ENCODE measurements around the gene TMEM178B. TPM values are rescaled to one million over a fixed set of nuclear protein-coding genes. Genes with fewer than 3 reads are reported as not detected.

Gene TMEM178B
- total and polyA plus RNA-seq, 2 of the 13 experiments (the other 11 are each of a cell fraction or from before 2014, with no cell fraction given) = 0.01 to 0.02 TPM

GRCh38 chr7:141359740-141360415 lies 286.0 kb downstream of the TMEM178B start:
- in situ Hi-C loops (cut with HindIII; ENCODE audit: extremely low pct_ligation_motif_present, low pct_unique_long_range_greater_than_20kb) (no loop called here), intact Hi-C loops (cut with micrococcal nuclease; ENCODE audit: unreplicated experiment) (no loop called here)
- no TSS peak for BruUV-seq (replicated peaks)
- WGBS (ENCODE audit: low lambda C conversion rate) = 23% methylated on average over 5 of the region's 5 CpGs
- H3K79me2 ChIP-seq (ENCODE audit: insufficient read depth, low read length) = no peaks in the 10 kb centered on the region
- no peak for FAIRE-seq
- H3K4me1 ChIP-seq (ENCODE audit: insufficient read depth, low read length) = no peaks in the 10 kb centered on the region
- H3K27ac ChIP-seq (ENCODE audit: extremely low read length, insufficient read depth, low read length) = no peak overlapping the region
- no peak for DNase-seq (ENCODE audit: low spot score)
- no peak overlapping the region for H3K4me3 ChIP-seq (replicated peaks in 1 of 3; ENCODE audit: insufficient read depth in 1 of 3, low read depth in 2 of 3, low read length in 3 of 3)
- H3K9me3 ChIP-seq (ENCODE audit: low read length) = no peaks in the 10 kb centered on the region
- no peak overlapping the region for H3K9ac ChIP-seq (ENCODE audit: insufficient read depth, low read depth, low read length)
- no peak overlapping the region for H2AFZ ChIP-seq (ENCODE audit: low read length)
- POLR2A ChIA-PET = no interaction called here
- ATAC-seq = no peak
- CTCF ChIA-PET (ENCODE audit: low intra/inter-chr PET ratio, low total read pairs) = no interaction called here
- no peaks in the 10 kb centered on the region for H3K27me3 ChIP-seq (ENCODE audit: control insufficient read depth in 1 of 2, insufficient read depth in 2 of 2, low read length in 2 of 2)
- no peaks in the 10 kb centered on the region for H3K36me3 ChIP-seq (replicated peaks in 1 of 2; ENCODE audit: control insufficient read depth in 1 of 2, insufficient read depth in 2 of 2, low read length in 2 of 2)
- H3K4me2 ChIP-seq (ENCODE audit: low read depth, low read length) = no peak overlapping the region
- H4K20me1 ChIP-seq (ENCODE audit: insufficient read depth, low read length) = no peaks in the 10 kb centered on the region
- TF ChIP-seq ZNF10 (CRISPR knock-in tag; IDR thresholded peaks at IDR 0.05; ENCODE audit: borderline replicate concordance, low read depth) (no peak), BCL6 (CRISPR knock-in tag; IDR thresholded peaks at IDR 0.05) (no peak), CHD2 (IDR thresholded peaks at IDR 0.05; ENCODE audit: low read depth, low read length) (no peak), ZNF441 (CRISPR knock-in tag; IDR thresholded peaks at IDR 0.05; ENCODE audit: borderline replicate concordance) (no peak), ZNF780A (CRISPR knock-in tag; IDR thresholded peaks at IDR 0.05) (no peak), SIN3A (IDR thresholded peaks at IDR 0.05; ENCODE audit: borderline replicate concordance, low read depth, low read length) (no peak), HDAC1 (CRISPR knock-in tag; IDR thresholded peaks at IDR 0.05) (no peak), ZNF318 (CRISPR knock-in tag; IDR thresholded peaks at IDR 0.05) (no peak), PLSCR1 (CRISPR knock-in tag; IDR thresholded peaks at IDR 0.05; ENCODE audit: borderline replicate concordance) (no peak), E2F1 (CRISPR knock-in tag; IDR thresholded peaks at IDR 0.05) (no peak), PCBP1 (IDR thresholded peaks at IDR 0.05; ENCODE audit: borderline replicate concordance, low read depth, low read length) (no peak), RARA (CRISPR knock-in tag; IDR thresholded peaks at IDR 0.05) (no peak)

Data from HepG2 (cell line).